B cell (primary cell): ENCODE results near the gene PTPRN2. TPM values are rescaled to one million over a fixed set of nuclear protein-coding genes. Genes with fewer than 3 reads are reported as not detected.

Experiments
- ATAC-seq: fragments of 200-7000 bp; cut with Tn5 transposase; one replicate; pipeline ENCODE4 v1.10.0; 2021; ENCODE audit warnings: low read depth, mild to moderate bottlenecking, moderate number of reproducible peaks, moderate library complexity
- CTCF ChIA-PET: fragments of 350-600 bp; sonication (Branson Sonifier 250); formaldehyde crosslinking; loops from one replicate; lab custom pipeline; 2021; ENCODE audit warnings: antibody characterized with exemption, inconsistent platforms; lab: Charles Lee
- POLR2A ChIA-PET: fragments of 350-600 bp; sonication (Branson Sonifier 250); formaldehyde crosslinking; loops from one replicate; lab custom pipeline; 2021; ENCODE audit warnings: antibody characterized with exemption; lab: Charles Lee
- DNase-seq: peaks from one replicate; pipeline ENCODE4 v3.0.0; 2013
- H2AFZ ChIP-seq: 2 replicates; pipeline ENCODE4 v1.6.1; 2012; ENCODE audit warnings: mild to moderate bottlenecking, low read depth, low read length; ENCODE audit not compliant: insufficient read depth, poor library complexity, severe bottlenecking
- H3K27ac ChIP-seq, 2 donors: 1 replicate in 1 of 2; 2 replicates in 1 of 2; pipeline ENCODE4 v1.5.1; 2012 to 2013; ENCODE audit warnings: low read length in 2 of 2, mild to moderate bottlenecking in 2 of 2, moderate library complexity in 1 of 2
- H3K27me3 ChIP-seq, 4 experiments: fragments of 200-600 bp in 1 of 4; sonication (generic) in 1 of 4; replicated peaks in 1 of 4; 1 replicate in 2 of 4; 2 replicates in 2 of 4; pipeline versions ENCODE4 v1.6.1 to v1.7.0; 2013 to 2016; ENCODE audit warnings: low read length in 3 of 4, mild to moderate bottlenecking in 2 of 4, mixed read lengths in 1 of 4, moderate library complexity in 1 of 4; ENCODE audit not compliant: insufficient read depth in 4 of 4, control insufficient read depth in 3 of 4; ENCODE audit errors: control extremely low read depth in 1 of 4
- H3K36me3 ChIP-seq, 2 experiments: replicated peaks in 1 of 2; 1 replicate in 1 of 2; 2 replicates in 1 of 2; pipeline versions ENCODE4 v1.6.1 to v1.7.1; 2013; ENCODE audit warnings: low read length in 1 of 2; ENCODE audit not compliant: insufficient read depth in 2 of 2, control insufficient read depth in 1 of 2; ENCODE audit errors: control extremely low read depth in 1 of 2, extremely low read depth in 1 of 2
- H3K4me1 ChIP-seq, 2 donors: fragments of 200-600 bp in 1 of 2; sonication (generic) in 1 of 2; 1 replicate in 1 of 2; 2 replicates in 1 of 2; pipeline versions ENCODE4 v1.5.1 to v1.6.1; 2013 to 2017; ENCODE audit warnings: low read length in 2 of 2; ENCODE audit not compliant: control insufficient read depth in 2 of 2, insufficient read depth in 2 of 2
- H3K4me2 ChIP-seq: replicated peaks from 2 replicates; pipeline ENCODE3; 2012; ENCODE audit warnings: mild to moderate bottlenecking, low read depth, low read length; ENCODE audit not compliant: poor library complexity, severe bottlenecking
- H3K4me3 ChIP-seq, 5 experiments: fragments of 200-600 bp in 1 of 5; sonication (generic) in 1 of 5; 1 replicate in 3 of 5; 2 replicates in 2 of 5; pipeline versions ENCODE4 v1.5.1 to v1.7.0; 2011 to 2016; ENCODE audit warnings: low read length in 4 of 5, mild to moderate bottlenecking in 4 of 5, low read depth in 2 of 5, control low read depth in 1 of 5, moderate library complexity in 1 of 5; ENCODE audit not compliant: insufficient read depth in 1 of 5; ENCODE audit errors: control extremely low read depth in 1 of 5, extremely low read depth in 1 of 5
- H3K79me2 ChIP-seq: fragments of 200-600 bp; sonication (generic); one replicate; pipeline ENCODE4 v1.6.0; 2016; ENCODE audit warnings: low read length; ENCODE audit not compliant: control insufficient read depth, insufficient read depth
- H3K9ac ChIP-seq: fragments of 200-600 bp; sonication (generic); 2 replicates; pipeline ENCODE4 v1.6.1; 2017; ENCODE audit warnings: mild to moderate bottlenecking, low read length, moderate library complexity
- H3K9me3 ChIP-seq, 3 donors: one replicate each; pipeline versions ENCODE4 v1.6.1 to v1.7.1; 2013; ENCODE audit warnings: low read length in 2 of 3; ENCODE audit not compliant: control insufficient read depth in 2 of 3, insufficient read depth in 1 of 3; ENCODE audit errors: control extremely low read depth in 1 of 3
- H4K20me1 ChIP-seq: 2 replicates; pipeline ENCODE4 v1.6.0; 2012; ENCODE audit warnings: mild to moderate bottlenecking, low read length; ENCODE audit not compliant: insufficient read depth, control insufficient read depth, poor library complexity, severe bottlenecking
- H3K27ac Mint-ChIP-seq: one replicate; pipeline ENCODE4 v1.8.0; 2021; ENCODE audit warnings: mixed read lengths
- H3K27me3 Mint-ChIP-seq: one replicate; pipeline ENCODE4 v1.8.0; 2021; ENCODE audit warnings: mixed read lengths
- H3K4me1 Mint-ChIP-seq: one replicate; pipeline ENCODE4 v1.8.0; 2021; ENCODE audit warnings: mixed read lengths
- H3K4me3 Mint-ChIP-seq: one replicate; pipeline ENCODE4 v1.8.0; 2021; ENCODE audit warnings: mixed read lengths
- H3K9me3 Mint-ChIP-seq: one replicate; pipeline ENCODE4 v1.8.0; 2022; ENCODE audit warnings: mixed read lengths; ENCODE audit not compliant: insufficient read depth
- CTCF ChIP-seq: fragments of 200-600 bp; IDR thresholded peaks from one replicate; pipeline ENCODE4 v1.8.0; 2022; ENCODE audit warnings: antibody characterized with exemption, mild to moderate bottlenecking
- EZH2 ChIP-seq: IDR thresholded peaks from 2 replicates; pipeline ENCODE4 v1.6.1; 2012; ENCODE audit warnings: borderline replicate concordance, low read depth, mild to moderate bottlenecking, moderate library complexity, low read length; ENCODE audit not compliant: insufficient read depth, poor library complexity, severe bottlenecking
- WGBS: methylation state at CpG from one replicate; pipeline ENCODE4 v1.1.5; 2013; ENCODE audit warnings: missing lambda C conversion rate; ENCODE audit not compliant: insufficient coverage; 5-methylcytosine and 5-hydroxymethylcytosine counted together
- intact Hi-C: fragments of 100-400 bp; cut with micrococcal nuclease; formaldehyde crosslinking; loops from one replicate; pipeline ENCODE4 v1.10.0; 2022
- polyA plus RNA-seq: library from polyadenylated mRNA; depleted of rRNA; stranded (reverse); fragments of >200 nt; gene quantifications from 2 replicates; pipeline ENCODE4 v1.2.3, GENCODE V29; 2012
- total RNA-seq, 2 donors: library from RNA; stranded (reverse); fragments of 120-200 nt in 1 of 2; gene quantifications; 1 replicate in 1 of 2; 2 replicates in 1 of 2; pipeline versions ENCODE4 v1.2.3 to v1.2.4, GENCODE V29; 2013 to 2022

PTPRN2 gene
- total and polyA plus RNA-seq, 2 donors (not counting 1 experiment from before 2014, with no cell fraction given): 2.0 to 5.0 TPM

DNA sequence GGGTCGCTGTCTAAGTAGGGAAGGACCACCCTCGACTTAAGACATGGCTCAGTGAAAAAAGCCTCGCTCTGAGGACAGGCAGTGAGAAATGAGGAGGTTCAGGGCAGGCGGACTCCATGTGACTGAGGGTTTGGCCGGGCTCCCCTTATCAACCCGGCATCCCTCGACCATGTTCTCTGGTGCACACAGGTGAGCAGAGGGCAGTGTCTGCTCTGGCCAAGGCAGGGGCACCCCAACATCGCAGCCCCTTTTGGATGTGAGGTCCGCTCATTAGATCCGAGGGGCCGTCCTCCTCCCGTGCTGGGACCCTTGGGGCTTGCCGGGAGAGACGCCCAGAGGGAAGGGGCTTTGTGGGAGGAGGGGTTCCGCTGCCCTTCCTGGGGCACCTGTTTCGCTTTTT lies 775.7 kb downstream of the PTPRN2 start:
- Histone ChIP-seq H3K27me3 (no peaks in the 10 kb centered on the region), H4K20me1 (no peaks in the 10 kb centered on the region), H3K27ac (no peak overlapping the region), H3K36me3 (no peaks in the 10 kb centered on the region), H2AFZ (no peak overlapping the region), H3K9ac (no peak overlapping the region), H3K4me2 (no peak overlapping the region), H3K9me3 (peaks cover 0 to 47% (median 0%) of the 10 kb centered on the region in 3 donors), H3K4me3 (no peak overlapping the region), H3K4me1 (no peaks in the 10 kb centered on the region), H3K79me2 (no peaks in the 10 kb centered on the region)
- Mint-ChIP-seq H3K27ac (no peak overlapping the region), H3K9me3 (no peaks in the 10 kb centered on the region), H3K4me3 (no peak overlapping the region), H3K27me3 (no peaks in the 10 kb centered on the region), H3K4me1 (no peaks in the 10 kb centered on the region)
- CTCF ChIA-PET: no interaction called here
- WGBS: 90% methylated on average over 8 of the region's 16 CpGs
- DNase-seq (no peak), ATAC-seq (no peak)
- POLR2A ChIA-PET: no interaction called here
- TF ChIP-seq EZH2: no peak
- no peak for TF ChIP-seq CTCF
- intact Hi-C loops: no loop called here

DNA sequence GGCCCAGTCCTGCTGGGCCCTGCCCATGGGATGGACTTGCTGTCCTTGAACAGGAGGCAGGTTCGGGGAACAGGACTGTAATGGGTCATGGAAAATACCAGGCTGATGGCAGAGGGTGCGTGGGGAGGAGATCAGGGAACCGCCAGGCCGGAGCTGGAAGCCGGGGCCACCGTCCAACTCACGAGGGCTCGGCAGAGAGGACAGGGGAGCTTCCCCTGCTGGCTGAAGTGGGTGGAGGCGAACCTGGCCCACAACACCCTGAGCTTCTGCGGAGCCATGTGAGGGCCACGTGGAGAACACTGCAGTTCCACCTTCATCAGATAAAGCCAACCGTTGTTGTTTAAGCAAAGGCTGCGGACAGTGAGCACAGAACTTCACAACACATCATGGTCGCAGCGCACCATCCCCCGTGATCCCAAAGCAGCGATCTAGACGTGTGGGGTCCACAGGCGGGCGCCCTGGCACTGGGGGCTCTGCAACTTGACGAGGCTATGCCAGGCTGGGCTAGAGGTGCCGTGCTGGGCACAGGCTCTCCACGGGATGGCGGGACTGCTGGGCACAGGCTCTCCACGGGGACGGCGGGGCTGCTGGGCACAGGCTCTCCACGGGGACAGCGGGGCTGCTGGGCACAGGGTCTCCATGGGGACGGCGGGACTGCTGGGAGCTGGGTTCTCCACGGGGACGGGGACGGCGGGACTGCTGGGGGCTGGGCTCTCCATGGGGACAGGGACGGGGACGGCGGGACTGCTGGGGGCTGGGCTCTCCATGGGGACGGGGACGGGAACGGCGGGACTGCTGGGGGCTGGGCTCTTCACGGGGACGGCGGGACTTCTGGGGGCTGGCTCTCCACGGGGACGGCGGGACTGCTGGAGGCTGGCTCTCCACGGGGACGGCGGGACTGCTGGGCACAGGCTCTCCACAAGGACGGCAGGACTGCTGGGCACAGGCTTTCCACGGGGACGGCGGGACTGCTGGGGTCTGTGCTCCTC lies 777.5 kb downstream of the PTPRN2 start:
- Histone ChIP-seq H3K27ac (no peak overlapping the region), H3K9me3 (peaks cover 0 to 40% (median 0%) of the 10 kb centered on the region in 3 donors), H3K9ac (no peak overlapping the region), H3K79me2 (no peaks in the 10 kb centered on the region), H3K27me3 (no peaks in the 10 kb centered on the region), H3K4me1 (no peaks in the 10 kb centered on the region), H3K4me3 (no peak overlapping the region), H2AFZ (no peak overlapping the region), H3K4me2 (no peak overlapping the region), H3K36me3 (no peaks in the 10 kb centered on the region), H4K20me1 (no peaks in the 10 kb centered on the region)
- H3K27ac Mint-ChIP-seq: no peak overlapping the region
- POLR2A ChIA-PET: no interaction called here
- no peaks in the 10 kb centered on the region for H3K4me1 Mint-ChIP-seq
- no peak overlapping the region for H3K4me3 Mint-ChIP-seq
- ATAC-seq (no peak), DNase-seq (no peak)
- intact Hi-C loops: no loop called here
- no peaks in the 10 kb centered on the region for H3K27me3 Mint-ChIP-seq
- no peaks in the 10 kb centered on the region for H3K9me3 Mint-ChIP-seq
- CTCF ChIA-PET: no interaction called here
- TF ChIP-seq EZH2 (no peak), CTCF (no peak)
- 96% methylated on average over 55 of the region's 55 CpGs for WGBS
